Activated naive CD4-positive, alpha-beta T cell treated with anti-CD3 and anti-CD28 coated beads, Interleukin-2, amount 50 U/mL, for 24 hours (primary cell): ENCODE measurements around the gene MCM9.
A peak's percentile ranks its signal among the peaks of the same experiment; 100 is the strongest.
"Not testable (repeated sequence)": the region's sequence is repeated elsewhere in the genome, so short reads cannot be mapped to it uniquely, and the experiment has no call there.

Experiments
- H3K27ac Mint-ChIP-seq: one replicate; pipeline ENCODE4 v1.8.0; 2021; ENCODE audit warnings: mild to moderate bottlenecking, mixed read lengths
- H3K27me3 Mint-ChIP-seq: one replicate; pipeline ENCODE4 v1.8.0; 2021; ENCODE audit warnings: mixed read lengths
- H3K36me3 Mint-ChIP-seq: one replicate; pipeline ENCODE4 v1.8.0; 2021; ENCODE audit warnings: mixed read lengths
- H3K4me1 Mint-ChIP-seq: one replicate; pipeline ENCODE4 v1.8.0; 2021; ENCODE audit warnings: mixed read lengths
- H3K4me3 Mint-ChIP-seq: one replicate; pipeline ENCODE4 v1.8.0; 2021; ENCODE audit warnings: mild to moderate bottlenecking, mixed read lengths
- H3K9me3 Mint-ChIP-seq: one replicate; pipeline ENCODE4 v1.8.0; 2021; ENCODE audit warnings: mixed read lengths

Gene MCM9

GRCh38 chr6:118768441-118768840 is 166.5 kb downstream of the MCM9 start:
- Mint-ChIP-seq H3K27me3 (no peaks in the 10 kb centered on the region), H3K9me3 (no peaks in the 10 kb centered on the region), H3K36me3 (no peaks in the 10 kb centered on the region), H3K4me1 (peaks cover 26% of the 10 kb centered on the region), H3K4me3 (peak overlapping the region; percentile 15), H3K27ac (peak overlapping the region; percentile 63)

- H3K9me3 Mint-ChIP-seq, H3K27ac Mint-ChIP-seq, H3K4me3 Mint-ChIP-seq, H3K36me3 Mint-ChIP-seq, H3K27me3 Mint-ChIP-seq: not testable (repeated sequence)
- H3K4me1 Mint-ChIP-seq = peaks cover 26% of the 10 kb centered on the region
Observed at GRCh38 chr6:118765316-118765715, 169.6 kb downstream of the MCM9 start.

GRCh38 chr6:118764766-118765165 is 170.2 kb downstream of the MCM9 start:
- H3K27ac Mint-ChIP-seq = no peak overlapping the region
- no peaks in the 10 kb centered on the region for H3K27me3 Mint-ChIP-seq
- H3K9me3 Mint-ChIP-seq = no peaks in the 10 kb centered on the region

More at GRCh38 chr6:118764766-118765165, 170.2 kb downstream of the MCM9 start:
- Mint-ChIP-seq H3K4me1 (peaks cover 21% of the 10 kb centered on the region), H3K4me3 (no peak overlapping the region), H3K36me3 (no peaks in the 10 kb centered on the region)
